H1 (cell line): ENCODE data around the gene ACBD6. TPM values are rescaled to one million over a fixed set of nuclear protein-coding genes. Genes with fewer than 3 reads are reported as not detected.

Experiments
- CTCF ChIA-PET: fragments of 300-600 bp; sonication (Branson Sonifier 250); formaldehyde crosslinking; loops from one replicate; lab custom pipeline; 2021; ENCODE audit not compliant: partially characterized antibody; lab: Charles Lee
- POLR2A ChIA-PET: fragments of 300-600 bp; sonication (Branson Sonifier 250); formaldehyde crosslinking; loops from one replicate; lab custom pipeline; 2021; ENCODE audit warnings: inconsistent platforms; ENCODE audit not compliant: partially characterized antibody; lab: Charles Lee
- DNase-seq, 2 experiments: peaks; one replicate each; pipeline versions ENCODE4 v3.0.0 to v3.0.0-alpha.2; 2010 to 2022; ENCODE audit warnings: low spot score in 2 of 2, low read depth in 1 of 2, mixed read lengths in 1 of 2
- FAIRE-seq: peaks from 2 replicates; lab custom pipeline; 2011; peaks lifted over from hg19 to GRCh38; lab: Jason Lieb, UNC
- H2AFZ ChIP-seq: 2 replicates; pipeline ENCODE4 v1.8.1; 2012; ENCODE audit warnings: low read length, inconsistent platforms
- H2AK5ac ChIP-seq: 2 replicates; pipeline ENCODE4 v1.6.1; 2013; ENCODE audit warnings: low read depth, low read length
- H2BK120ac ChIP-seq: replicated peaks from 2 replicates; pipeline ENCODE3; 2013; ENCODE audit warnings: low read depth, low read length, inconsistent platforms
- H2BK12ac ChIP-seq: 2 replicates; pipeline ENCODE4 v1.6.1; 2013; ENCODE audit warnings: low read depth, low read length
- H2BK15ac ChIP-seq: 2 replicates; pipeline ENCODE4 v1.6.1; 2013; ENCODE audit warnings: low read length
- H2BK20ac ChIP-seq: 2 replicates; pipeline ENCODE4 v1.6.1; 2013; ENCODE audit warnings: low read length
- H2BK5ac ChIP-seq: 2 replicates; pipeline ENCODE4 v1.6.1; 2013; ENCODE audit warnings: low read depth, low read length
- H3K14ac ChIP-seq: 2 replicates; pipeline ENCODE4 v1.6.1; 2013; ENCODE audit warnings: inconsistent platforms; ENCODE audit not compliant: insufficient read length
- H3K18ac ChIP-seq: 2 replicates; pipeline ENCODE4 v1.6.1; 2013; ENCODE audit warnings: low read length; ENCODE audit errors: extremely low read depth
- H3K23ac ChIP-seq: 2 replicates; pipeline ENCODE4 v1.6.1; 2013; ENCODE audit warnings: inconsistent platforms; ENCODE audit not compliant: insufficient read length
- H3K23me2 ChIP-seq: 2 replicates; pipeline ENCODE4 v1.6.1; 2013; ENCODE audit warnings: low read depth, low read length
- H3K27ac ChIP-seq: 2 replicates; pipeline ENCODE4 v1.6.1; 2011; ENCODE audit warnings: low read depth, low read length, inconsistent platforms
- H3K27me3 ChIP-seq, 4 experiments: replicated peaks in 1 of 4; 1 replicate in 1 of 4; 2 replicates in 3 of 4; pipeline versions ENCODE4 v1.6.1 to v1.8.1; 2011 to 2013; ENCODE audit warnings: low read length in 3 of 4, mild to moderate bottlenecking in 3 of 4, inconsistent platforms in 2 of 4, mixed read lengths in 2 of 4, moderate library complexity in 1 of 4; ENCODE audit not compliant: control insufficient read depth in 3 of 4, insufficient read depth in 3 of 4; ENCODE audit errors: extremely low read depth in 1 of 4
- H3K36me3 ChIP-seq, 4 experiments: 2 replicates each; pipeline versions ENCODE4 v1.6.1 to v1.8.1; 2011 to 2013; ENCODE audit warnings: mild to moderate bottlenecking in 4 of 4, low read length in 3 of 4, moderate library complexity in 2 of 4, control low read depth in 1 of 4, inconsistent platforms in 1 of 4; ENCODE audit not compliant: insufficient read depth in 4 of 4, control insufficient read depth in 2 of 4
- H3K4ac ChIP-seq: replicated peaks from 2 replicates; pipeline ENCODE3; 2013; ENCODE audit warnings: low read length, low read depth, mixed read lengths, inconsistent platforms; ENCODE audit not compliant: insufficient read length
- H3K4me1 ChIP-seq, 4 experiments: replicated peaks in 1 of 4; 1 replicate in 1 of 4; 2 replicates in 3 of 4; pipeline versions ENCODE4 v1.6.1 to v1.8.1; 2011 to 2013; ENCODE audit warnings: low read length in 3 of 4, inconsistent platforms in 2 of 4, mixed read lengths in 1 of 4; ENCODE audit not compliant: insufficient read depth in 4 of 4, control insufficient read depth in 3 of 4
- H3K4me2 ChIP-seq, 2 experiments: 2 replicates each; pipeline versions ENCODE4 v1.6.1 to v1.8.1; 2011 to 2013; ENCODE audit warnings: low read depth in 2 of 2, low read length in 2 of 2, control low read depth in 1 of 2, inconsistent platforms in 1 of 2, mild to moderate bottlenecking in 1 of 2; ENCODE audit not compliant: insufficient read depth in 1 of 2
- H3K4me3 ChIP-seq, 4 experiments: fragments of 200-600, 300-600 bp in 1 of 4; sonication (generic), shearing (Covaris generic), sonication (Bioruptor Twin) in 1 of 4; 2 replicates each; pipeline versions ENCODE4 v1.5.1 to v1.8.1; 2011 to 2016; ENCODE audit warnings: low read length in 4 of 4, low read depth in 3 of 4, control low read depth in 2 of 4, inconsistent platforms in 2 of 4, mild to moderate bottlenecking in 2 of 4, mixed read lengths in 1 of 4, moderate library complexity in 1 of 4; ENCODE audit not compliant: insufficient read depth in 2 of 4; ENCODE audit errors: extremely low read depth in 1 of 4
- H3K56ac ChIP-seq: replicated peaks from 2 replicates; pipeline ENCODE3; 2013; ENCODE audit warnings: low read depth, mild to moderate bottlenecking, mixed read lengths, low read length, inconsistent platforms; ENCODE audit not compliant: insufficient read length
- H3K79me1 ChIP-seq: 2 replicates; pipeline ENCODE4 v1.6.1; 2013; ENCODE audit warnings: low read depth, low read length, control low read depth
- H3K79me2 ChIP-seq, 2 experiments: 2 replicates each; pipeline versions ENCODE4 v1.6.1 to v1.8.1; 2012 to 2013; ENCODE audit warnings: low read length in 2 of 2, mild to moderate bottlenecking in 2 of 2, inconsistent platforms in 1 of 2; ENCODE audit not compliant: insufficient read depth in 2 of 2, control insufficient read depth in 1 of 2
- H3K9ac ChIP-seq, 4 experiments: replicated peaks in 1 of 4; 1 replicate in 1 of 4; 2 replicates in 3 of 4; pipeline versions ENCODE4 v1.6.1 to v1.8.1; 2011 to 2013; ENCODE audit warnings: low read depth in 3 of 4, low read length in 3 of 4, control low read depth in 2 of 4, mild to moderate bottlenecking in 2 of 4, moderate library complexity in 2 of 4, inconsistent platforms in 1 of 4; ENCODE audit errors: extremely low read depth in 1 of 4
- H3K9me3 ChIP-seq, 2 experiments: 2 replicates each; pipeline versions ENCODE4 v1.6.1 to v1.8.1; 2012 to 2013; ENCODE audit warnings: mild to moderate bottlenecking in 2 of 2, moderate library complexity in 2 of 2, control low read depth in 1 of 2, inconsistent platforms in 1 of 2, low read depth in 1 of 2, low read length in 1 of 2, mixed read lengths in 1 of 2; ENCODE audit not compliant: insufficient read depth in 2 of 2
- H4K20me1 ChIP-seq, 2 experiments: replicated peaks in 1 of 2; 2 replicates each; pipeline versions ENCODE3 to v1.8.1; 2011 to 2013; ENCODE audit warnings: inconsistent platforms in 2 of 2, low read length in 2 of 2, mild to moderate bottlenecking in 1 of 2; ENCODE audit not compliant: insufficient read depth in 2 of 2, control insufficient read depth in 1 of 2
- H4K5ac ChIP-seq: 2 replicates; pipeline ENCODE4 v1.6.1; 2013; ENCODE audit warnings: low read length, low read depth, mixed read lengths, inconsistent platforms; ENCODE audit not compliant: insufficient read length
- H4K8ac ChIP-seq: 2 replicates; pipeline ENCODE4 v1.8.0; 2013; ENCODE audit warnings: mild to moderate bottlenecking, moderate library complexity, low read length, inconsistent platforms; ENCODE audit not compliant: insufficient read depth; ENCODE audit errors: extremely low read depth
- H4K91ac ChIP-seq: replicated peaks from 2 replicates; pipeline ENCODE3; 2013; ENCODE audit warnings: low read length, mixed read lengths, inconsistent platforms; ENCODE audit not compliant: insufficient read length
- ATF2 ChIP-seq: IDR thresholded peaks from 2 replicates; pipeline ENCODE4 v1.6.1; 2012; ENCODE audit warnings: low read length, inconsistent platforms
- CBX5 ChIP-seq: fragments of 300-800, 300-1000 bp; sonication (generic); IDR thresholded peaks from 2 replicates; pipeline ENCODE4 v1.7.1; 2016; ENCODE audit warnings: antibody characterized with exemption, low read length, low read depth
- NANOG ChIP-seq: IDR thresholded peaks from 2 replicates; pipeline ENCODE4 v1.6.1; 2011; ENCODE audit warnings: low read length, low read depth, mild to moderate bottlenecking, inconsistent platforms; ENCODE audit not compliant: insufficient read depth, poor library complexity, severe bottlenecking
- POLR2A ChIP-seq, 2 experiments: IDR thresholded peaks; 1 replicate in 1 of 2; 2 replicates in 1 of 2; pipeline ENCODE4 v1.6.1; 2011; ENCODE audit warnings: low read depth in 2 of 2, low read length in 2 of 2, mild to moderate bottlenecking in 2 of 2; ENCODE audit errors: control extremely low read depth in 1 of 2
- RAD21 ChIP-seq, 2 experiments: IDR thresholded peaks in 1 of 2; conservative IDR thresholded peaks in 1 of 2; 2 replicates each; pipeline ENCODE4 v1.6.1; 2011; ENCODE audit warnings: low read depth in 2 of 2, low read length in 2 of 2, improper control_type of control experiment in 1 of 2, inconsistent platforms in 1 of 2, mild to moderate bottlenecking in 1 of 2, moderate library complexity in 1 of 2
- SIN3A ChIP-seq, 2 experiments: IDR thresholded peaks in 1 of 2; conservative IDR thresholded peaks in 1 of 2; 2 replicates each; pipeline ENCODE4 v1.6.1; 2011 to 2012; ENCODE audit warnings: low read length in 2 of 2, improper control_type of control experiment in 1 of 2, low read depth in 1 of 2, mild to moderate bottlenecking in 1 of 2
- WGBS, 2 experiments: shearing (Covaris generic) in 1 of 2; methylation state at CpG; one replicate each; pipeline versions ENCODE4 v1.1.6 to v1.1.7; 2013 to 2015; ENCODE audit warnings: low lambda C conversion rate in 2 of 2, mixed read lengths in 2 of 2, inconsistent platforms in 1 of 2, low coverage in 1 of 2, missing lambda C conversion rate in 1 of 2; ENCODE audit not compliant: insufficient replicate concordance in 2 of 2, insufficient coverage in 1 of 2, insufficient read length in 1 of 2; ENCODE audit errors: extremely low coverage in 1 of 2, missing lambda C conversion rate in 1 of 2; 5-methylcytosine and 5-hydroxymethylcytosine counted together
- polyA plus RNA-seq, 7 experiments: library from polyadenylated mRNA; depleted of rRNA in 3 of 7; stranded (reverse) in 5 of 7; unstranded in 2 of 7; fragments of >200 nt in 5 of 7; fragments of 200-250 nt in 2 of 7; gene quantifications; 1 replicate in 5 of 7; 2 replicates in 1 of 7; 4 replicates in 1 of 7; pipeline versions ENCODE4 v1.2.1 to v1.2.3, GENCODE V29; 2011 to 2013; ENCODE audit warnings: missing spikeins in 2 of 7, mixed read lengths in 2 of 7
- total RNA-seq: library from RNA; stranded (reverse); fragmentation: NEBNext Ultra II Directional; extraction: Animal tissue kit (Norgen Biotek cat#: 25700); gene quantifications from 2 replicates; pipeline ENCODE4 v1.2.1, GENCODE V29; 2021

The ACBD6 gene
- total and polyA plus RNA-seq, 2 of the 8 experiments (the other 6 are each of a cell fraction or from before 2014, with no cell fraction given), result 52.0 to 67.7 TPM

- H2AFZ ChIP-seq, result no peak overlapping the region
- peak; percentile 60 for FAIRE-seq
- H4K20me1 ChIP-seq, result no peaks in the 10 kb centered on the region
- no peak overlapping the region for H4K5ac ChIP-seq
- peak overlapping the region in 1 of 4 experiments; percentile 19; a peak in 3 of 8 replicates for H3K4me3 ChIP-seq
- H2BK120ac ChIP-seq, result no peak overlapping the region
- no peak overlapping the region; the same call in 1 of the 2 replicates for H3K27ac ChIP-seq
- H2BK20ac ChIP-seq, result no peak overlapping the region
- H3K56ac ChIP-seq, result no peak overlapping the region
- no peak overlapping the region for H4K91ac ChIP-seq
- no peak overlapping the region for H2AK5ac ChIP-seq
- H4K8ac ChIP-seq, result no peak overlapping the region
- no peaks in the 10 kb centered on the region for H3K9me3 ChIP-seq
- no peak overlapping the region for H3K9ac ChIP-seq
- peak in 1 of 2 experiments; percentile 49 for DNase-seq
- no peak overlapping the region for H3K14ac ChIP-seq
- H2BK5ac ChIP-seq, result no peak overlapping the region
- H3K18ac ChIP-seq, result peak overlapping the region; percentile 73
- H3K79me1 ChIP-seq, result no peaks in the 10 kb centered on the region
- H2BK15ac ChIP-seq, result no peak overlapping the region
- CTCF ChIA-PET, result interaction anchor here (1.7 to 11.1 kb wide), 3 partner anchors 14 to 24 kb away, joined by 5 to 244 read pairs (median 77); no protein-coding TSS in a partner anchor
- no peaks in the 10 kb centered on the region; a peak in 1 of 7 replicates for H3K27me3 ChIP-seq
- H3K23me2 ChIP-seq, result no peaks in the 10 kb centered on the region
- H3K79me2 ChIP-seq, result no peaks in the 10 kb centered on the region
- H3K36me3 ChIP-seq, result no peaks in the 10 kb centered on the region; a peak in 2 of 8 replicates
- 42% methylated on average over 9 of the region's 9 CpGs; no CpG with 5 or more reads in 1 of the 2 experiments for WGBS, 2 experiments
- no peak overlapping the region for H2BK12ac ChIP-seq
- peak overlapping the region; percentile 5 to 38; a peak in 3 of 4 replicates for H3K4me2 ChIP-seq
- TF ChIP-seq POLR2A (IDR thresholded peaks at IDR 0.05; ENCODE audit: control extremely low read depth in 1 of 2, low read depth in 2 of 2, low read length in 2 of 2) (0 out of 3 replicates have a peak, but pooled peaks of 1 of the 2 experiments have one; percentile 28), CBX5 (no peak), ATF2 (0 out of 2 replicates have a peak, but pooled peaks have one; percentile 26), RAD21 (IDR thresholded peaks at IDR 0.05 in 1 of 2, conservative IDR thresholded peaks at IDR 0.05 in 1 of 2; ENCODE audit: low read depth in 2 of 2, low read length in 2 of 2) (0 out of 4 replicates have a peak, but pooled peaks of 1 of the 2 experiments have one; percentile 8), NANOG (peak; percentile 61), SIN3A (conservative IDR thresholded peaks at IDR 0.05 in 1 of 2, IDR thresholded peaks at IDR 0.05 in 1 of 2; ENCODE audit: low read depth in 1 of 2, low read length in 2 of 2) (0 out of 4 replicates have a peak, but pooled peaks of 1 of the 2 experiments have one; percentile 33)
- H3K4me1 ChIP-seq, result peaks cover 15 to 51% (median 33%) of the 10 kb centered on the region in 4 experiments
- H3K4ac ChIP-seq, result no peak overlapping the region
- H3K23ac ChIP-seq, result no peak overlapping the region
- POLR2A ChIA-PET, result interaction anchor here (1.0 to 4.7 kb wide), 4 partner anchors 9 to 29 kb away, joined by 3 to 17 read pairs (median 4); no protein-coding TSS in a partner anchor
Observed at GRCh38 chr1:180268556-180269075, 233.8 kb downstream of the ACBD6 start.
